MM.1S (cell line): ENCODE data around the gene PRKCE.

Experiments
- DNase-seq: peaks from one replicate; pipeline ENCODE4 v3.0.0-alpha.2; 2015
- H2AFZ ChIP-seq: fragments of 300-600 bp; sonication (generic); 2 replicates; pipeline ENCODE4 v1.6.0; 2016; ENCODE audit warnings: antibody characterized with exemption, low read length
- H3F3A ChIP-seq: fragments of 300-600 bp; sonication (generic); 2 replicates; pipeline ENCODE4 v1.6.1; 2016; ENCODE audit warnings: mild to moderate bottlenecking, antibody characterized with exemption, low read length, moderate library complexity, mixed read lengths; ENCODE audit not compliant: insufficient read depth
- H3K27ac ChIP-seq: fragments of 300-600 bp; sonication (generic); 2 replicates; pipeline ENCODE4 v1.5.1; 2016; ENCODE audit warnings: mild to moderate bottlenecking, low read length
- H3K27me3 ChIP-seq: fragments of 300-600 bp; sonication (generic); replicated peaks from 2 replicates; pipeline ENCODE4 v1.6.0; 2016; ENCODE audit warnings: low read length; ENCODE audit not compliant: insufficient read depth
- H3K36me3 ChIP-seq: fragments of 300-600 bp; sonication (generic); replicated peaks from 2 replicates; pipeline ENCODE4 v1.6.1; 2016; ENCODE audit warnings: mild to moderate bottlenecking, low read length, mixed read lengths; ENCODE audit not compliant: insufficient read depth
- H3K4me1 ChIP-seq: fragments of 300-600 bp; sonication (generic); 2 replicates; pipeline ENCODE4 v1.6.1; 2016; ENCODE audit warnings: low read length, mixed read lengths
- H3K4me2 ChIP-seq: fragments of 300-600 bp; sonication (generic); 2 replicates; pipeline ENCODE4 v1.6.0; 2016; ENCODE audit warnings: low read depth, low read length
- H3K4me3 ChIP-seq: fragments of 300-600 bp; sonication (generic); 2 replicates; pipeline ENCODE4 v1.5.1; 2016; ENCODE audit warnings: low read length, mixed read lengths
- H3K79me2 ChIP-seq: fragments of 300-600 bp; sonication (generic); 2 replicates; pipeline ENCODE4 v1.6.1; 2016; ENCODE audit warnings: mixed run types, low read length, mixed read lengths
- H3K9ac ChIP-seq: fragments of 300-600 bp; sonication (generic); 2 replicates; pipeline ENCODE4 v1.6.1; 2016; ENCODE audit warnings: low read length, mixed read lengths
- H3K9me2 ChIP-seq: fragments of 300-600 bp; sonication (generic); replicated peaks from 2 replicates; pipeline ENCODE4 v1.6.1; 2016; ENCODE audit warnings: mild to moderate bottlenecking, low read length, mixed read lengths; ENCODE audit not compliant: insufficient read depth
- H3K9me3 ChIP-seq: fragments of 300-600 bp; sonication (generic); replicated peaks from 2 replicates; pipeline ENCODE4 v1.6.1; 2016; ENCODE audit warnings: mild to moderate bottlenecking, low read length, mixed read lengths; ENCODE audit not compliant: insufficient read depth
- H4K20me1 ChIP-seq: fragments of 300-600 bp; sonication (generic); 2 replicates; pipeline ENCODE4 v1.6.1; 2016; ENCODE audit warnings: mild to moderate bottlenecking, low read length, moderate library complexity, mixed read lengths; ENCODE audit not compliant: insufficient read depth
- CTCF ChIP-seq: fragments of 300-600 bp; sonication (generic); IDR thresholded peaks from 2 replicates; pipeline ENCODE4 v1.5.1; 2016; ENCODE audit warnings: antibody characterized with exemption, low read length, mixed read lengths
- EZH2 ChIP-seq: fragments of 300-600 bp; sonication (generic); optimal IDR thresholded peaks from 2 replicates; pipeline ENCODE3; 2017; ENCODE audit warnings: low read depth, mild to moderate bottlenecking, antibody characterized with exemption, low read length, mixed read lengths
- EZH2phosphoT487 ChIP-seq: fragments of 300-600 bp; sonication (generic); IDR thresholded peaks from 2 replicates; pipeline ENCODE4 v1.6.1; 2018; ENCODE audit warnings: antibody characterized with exemption, low read length

Gene PRKCE

GRCh38 chr2:45904267-45904945, 252.9 kb downstream of the PRKCE start:
- no peaks in the 10 kb centered on the region for H3K9me2 ChIP-seq
- H3K4me1 ChIP-seq, result peaks cover 19% of the 10 kb centered on the region
- peak; percentile 74 for DNase-seq
- H3K27ac ChIP-seq, result peak overlapping the region; percentile 73
- peaks cover 8% of the 10 kb centered on the region; the same call in 1 of the 2 replicates for H3F3A ChIP-seq
- peak overlapping the region; percentile 33 for H3K4me2 ChIP-seq
- H3K79me2 ChIP-seq, result no peaks in the 10 kb centered on the region
- no peaks in the 10 kb centered on the region for H4K20me1 ChIP-seq
- H2AFZ ChIP-seq, result peak overlapping the region; percentile 11
- peak overlapping the region; percentile 50 for H3K9ac ChIP-seq
- peak overlapping the region; percentile 3; the same call in 1 of the 2 replicates for H3K4me3 ChIP-seq
- no peaks in the 10 kb centered on the region for H3K9me3 ChIP-seq
- no peaks in the 10 kb centered on the region for H3K27me3 ChIP-seq
- TF ChIP-seq EZH2phosphoT487, result no peak
- no peak for TF ChIP-seq CTCF
- TF ChIP-seq EZH2, result no peak
- H3K36me3 ChIP-seq, result no peaks in the 10 kb centered on the region

GRCh38 chr2:45904946-45905631, 253.6 kb downstream of the PRKCE start:
- peaks cover 26% of the 10 kb centered on the region for H3K4me1 ChIP-seq
- no peaks in the 10 kb centered on the region for H3K36me3 ChIP-seq
- no peaks in the 10 kb centered on the region for H3K9me2 ChIP-seq
- H3K4me2 ChIP-seq, result peak overlapping the region; percentile 33
- peaks cover 8% of the 10 kb centered on the region; the same call in 1 of the 2 replicates for H3F3A ChIP-seq
- no peaks in the 10 kb centered on the region for H3K79me2 ChIP-seq
- no peaks in the 10 kb centered on the region for H3K27me3 ChIP-seq
- H2AFZ ChIP-seq, result no peak overlapping the region
- peak overlapping the region; percentile 50; the same call in 1 of the 2 replicates for H3K9ac ChIP-seq
- no peaks in the 10 kb centered on the region for H3K9me3 ChIP-seq
- H4K20me1 ChIP-seq, result no peaks in the 10 kb centered on the region
- peak overlapping the region; percentile 73 for H3K27ac ChIP-seq
- TF ChIP-seq EZH2phosphoT487, result no peak
- no peak for TF ChIP-seq EZH2
- no peak for TF ChIP-seq CTCF
- no peak for DNase-seq
- H3K4me3 ChIP-seq, result no peak overlapping the region

GRCh38 chr2:45905632-45905958, 254.1 kb downstream of the PRKCE start:
- peaks cover 8% of the 10 kb centered on the region; the same call in 1 of the 2 replicates for H3F3A ChIP-seq
- H3K4me1 ChIP-seq, result peaks cover 31% of the 10 kb centered on the region
- no peak overlapping the region for H3K9ac ChIP-seq
- no peaks in the 10 kb centered on the region for H3K79me2 ChIP-seq
- H3K36me3 ChIP-seq, result no peaks in the 10 kb centered on the region
- no peak for TF ChIP-seq CTCF
- no peak for TF ChIP-seq EZH2
- no peak for TF ChIP-seq EZH2phosphoT487
- H3K4me3 ChIP-seq, result no peak overlapping the region
- H3K27ac ChIP-seq, result no peak overlapping the region; the same call in 1 of the 2 replicates
- no peak overlapping the region for H3K4me2 ChIP-seq
- no peaks in the 10 kb centered on the region for H3K9me3 ChIP-seq
- DNase-seq, result no peak
- no peak overlapping the region for H2AFZ ChIP-seq
- H4K20me1 ChIP-seq, result no peaks in the 10 kb centered on the region
- H3K27me3 ChIP-seq, result no peaks in the 10 kb centered on the region
- no peaks in the 10 kb centered on the region for H3K9me2 ChIP-seq
